SK-N-DZ (cell line): ENCODE results near the gene CSTB.

Experiments
- DNase-seq: peaks from one replicate; pipeline ENCODE4 v3.0.0-alpha.2; 2015; ENCODE audit warnings: low spot score

Gene CSTB

DNA sequence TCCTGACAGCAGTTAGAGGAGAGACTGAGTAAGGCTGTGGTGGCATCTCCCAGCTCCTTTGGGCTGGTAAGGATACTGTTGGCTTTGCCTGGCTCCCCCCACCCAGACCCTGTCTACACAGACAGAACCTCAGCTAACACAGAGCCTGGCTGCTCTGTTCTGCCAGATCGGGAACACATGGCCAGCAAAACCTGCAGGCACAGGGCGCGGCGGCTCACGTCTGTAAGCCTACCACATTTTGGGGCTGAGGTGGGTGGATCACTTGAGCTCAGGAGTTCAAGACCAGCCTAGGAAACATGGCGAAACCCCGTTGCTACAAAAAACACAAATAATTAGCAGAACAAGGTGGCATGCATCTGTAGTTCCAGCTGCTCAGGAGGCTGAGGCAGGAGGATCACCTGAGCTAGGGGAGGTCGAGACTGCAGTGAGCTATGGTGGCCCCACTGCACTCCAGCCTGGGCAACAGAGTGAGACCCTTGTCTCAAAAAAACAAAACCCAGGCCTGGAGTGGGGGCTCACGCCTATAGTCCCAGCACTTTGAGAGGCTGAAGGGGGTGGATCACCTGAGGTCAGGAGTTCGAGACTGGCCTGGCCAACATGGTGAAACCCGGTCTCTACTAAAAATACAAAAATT is 6.7 kb downstream of the CSTB start:
- peak; percentile 29 for DNase-seq

DNA sequence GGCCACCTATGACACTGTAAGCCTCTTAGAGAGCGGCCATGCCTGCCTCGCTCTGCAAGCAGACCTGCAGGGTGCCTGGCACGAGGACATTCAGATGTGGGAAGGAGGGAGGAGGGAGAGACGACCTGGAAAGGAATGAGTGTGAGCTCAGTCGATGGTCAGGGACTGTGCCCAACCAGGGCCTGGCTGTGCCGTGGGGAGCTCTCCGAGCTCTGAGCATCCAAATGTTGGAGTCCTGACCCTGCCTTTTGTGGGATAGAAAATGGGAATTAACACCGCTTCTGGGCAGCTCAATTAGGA is 7.3 kb downstream of the CSTB start:
- peak; percentile 66 for DNase-seq

- peak; percentile 37 for DNase-seq
Observed at GRCh38 chr21:43767984-43768867, 7.9 kb downstream of the CSTB start.

DNA sequence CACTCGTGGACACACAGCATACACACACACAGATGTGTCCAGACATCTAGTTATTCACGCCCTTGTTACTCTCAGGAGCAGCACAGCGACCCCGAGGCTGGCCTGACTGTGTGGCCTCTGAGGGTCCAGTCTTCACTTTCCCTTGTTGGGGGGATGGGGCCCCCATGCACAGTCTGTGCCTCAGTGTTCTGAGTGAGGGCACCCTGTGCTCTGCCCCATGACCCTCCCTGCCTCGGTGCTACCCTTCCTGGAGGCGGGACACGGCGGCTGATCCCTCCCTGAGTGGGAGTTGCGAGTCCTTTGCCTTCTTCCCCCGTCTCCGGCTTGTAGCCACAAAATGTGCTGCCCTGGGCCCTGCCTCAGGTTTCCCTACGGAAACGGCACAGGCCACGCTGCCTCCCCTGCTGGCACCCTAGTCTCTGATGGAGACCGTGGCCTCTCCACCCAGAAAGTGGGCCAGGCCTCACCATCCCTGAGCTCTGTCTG is 8.6 kb downstream of the CSTB start:
- DNase-seq = no peak

DNA sequence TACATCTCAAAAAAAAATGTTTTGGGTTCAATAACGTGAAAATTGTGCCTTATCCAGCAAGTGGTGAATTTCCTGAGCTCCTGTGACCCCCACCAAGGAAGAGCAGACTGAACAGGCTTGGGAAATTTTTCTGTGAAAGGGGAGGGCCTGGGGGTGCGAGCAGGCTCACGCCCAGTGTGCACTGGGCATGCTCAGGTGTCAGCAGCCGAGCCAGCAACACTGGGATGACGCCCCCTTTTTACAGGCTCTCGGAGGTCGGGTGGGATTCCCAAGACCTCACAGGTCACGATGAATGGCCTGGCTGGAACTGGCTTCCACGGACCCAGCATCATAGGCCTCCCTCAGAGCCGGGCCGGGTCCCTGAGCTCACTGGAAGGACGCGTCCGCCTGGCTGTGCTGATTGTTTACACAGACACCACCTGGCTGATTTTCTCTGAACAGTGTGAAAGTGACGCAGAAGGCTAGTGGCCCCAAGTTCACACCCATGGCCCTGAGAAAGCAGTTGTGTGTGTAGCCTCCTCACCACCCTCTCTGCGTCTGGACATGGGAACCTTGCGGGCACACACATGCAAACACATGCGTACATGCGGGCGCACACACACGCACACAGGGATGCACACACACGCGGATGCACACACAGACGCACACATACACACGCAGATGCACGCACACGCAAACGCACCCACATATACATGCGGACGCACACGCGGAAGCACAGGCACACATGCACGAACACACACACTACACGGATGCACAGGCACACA is 9.2 kb downstream of the CSTB start:
- no peak for DNase-seq

DNA sequence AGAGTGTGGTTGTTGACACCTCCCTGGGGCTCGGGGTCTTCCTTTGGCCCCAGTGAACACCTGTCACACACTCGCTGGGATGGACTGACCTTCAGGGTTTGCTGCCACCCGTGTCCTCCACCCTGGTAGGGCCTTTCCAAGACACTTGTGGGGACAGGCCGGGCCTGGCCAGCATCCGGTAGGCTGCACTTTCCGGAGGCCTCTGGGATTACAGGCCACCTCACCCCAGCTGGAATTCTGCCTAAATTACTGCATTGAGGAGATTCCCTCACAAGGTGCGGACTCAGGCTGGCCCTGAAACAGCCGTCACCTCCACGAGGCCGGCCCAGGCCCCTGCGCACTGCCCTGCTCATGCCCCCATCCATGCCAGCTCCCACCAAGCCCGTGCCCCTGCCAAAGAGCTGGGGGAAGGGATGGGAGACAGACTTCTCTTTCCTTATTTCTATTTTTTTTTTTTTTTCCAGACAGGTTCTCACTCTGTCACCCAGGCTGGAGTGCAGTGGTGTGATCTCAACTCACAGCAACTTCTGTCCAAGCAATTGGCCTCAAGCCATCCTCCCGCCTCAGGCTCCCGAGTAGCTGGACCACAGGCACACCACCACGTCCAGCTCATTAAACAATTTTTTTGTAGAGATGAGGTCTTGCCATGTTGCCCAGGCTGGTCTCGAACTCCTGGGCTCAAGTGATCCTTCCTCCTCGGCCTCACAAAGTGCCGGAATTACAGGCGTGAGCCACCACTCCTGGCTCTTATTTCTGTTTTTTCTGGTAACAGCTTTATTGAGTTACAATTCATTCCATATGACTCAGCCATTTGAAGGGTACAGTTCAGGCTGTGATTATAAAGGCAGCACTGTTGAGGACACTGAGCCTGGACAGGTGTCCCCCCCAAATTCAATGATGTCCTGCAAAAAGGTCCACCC is 11.3 kb downstream of the CSTB start:
- DNase-seq = no peak

DNA sequence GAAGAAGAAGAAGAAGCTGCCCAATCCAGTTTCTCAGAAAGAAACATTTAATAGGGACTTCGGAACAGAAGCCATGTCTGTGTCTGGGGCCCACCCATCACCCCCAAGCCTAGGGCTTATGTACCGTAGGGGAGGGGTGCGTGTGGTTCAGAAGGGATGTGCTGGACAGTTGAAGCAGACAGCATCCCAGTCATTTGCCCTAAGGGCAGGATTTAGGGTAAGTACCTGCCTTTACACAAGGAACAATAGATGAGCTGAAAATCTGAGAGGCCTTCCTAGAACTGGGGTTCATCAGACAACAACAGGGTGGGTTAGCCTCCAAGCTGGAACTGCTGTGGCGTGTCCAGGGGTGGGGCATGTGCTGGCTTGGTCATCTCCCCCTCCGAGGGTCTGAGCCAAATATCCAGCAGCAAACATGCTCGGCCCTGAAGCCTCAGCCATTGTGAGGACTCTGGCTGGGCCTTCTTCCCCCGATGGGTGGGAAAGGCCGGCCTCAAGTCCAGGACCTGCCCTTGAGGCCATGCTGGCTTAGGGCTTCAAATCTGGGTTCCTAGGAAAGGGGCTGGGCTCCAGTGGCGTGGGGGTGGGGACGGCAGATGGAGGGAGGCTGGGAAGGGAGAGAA is 12.1 kb downstream of the CSTB start:
- DNase-seq = no peak

GRCh38 chr21:43762303-43763128 is 13.6 kb downstream of the CSTB start:
- no peak for DNase-seq

DNA sequence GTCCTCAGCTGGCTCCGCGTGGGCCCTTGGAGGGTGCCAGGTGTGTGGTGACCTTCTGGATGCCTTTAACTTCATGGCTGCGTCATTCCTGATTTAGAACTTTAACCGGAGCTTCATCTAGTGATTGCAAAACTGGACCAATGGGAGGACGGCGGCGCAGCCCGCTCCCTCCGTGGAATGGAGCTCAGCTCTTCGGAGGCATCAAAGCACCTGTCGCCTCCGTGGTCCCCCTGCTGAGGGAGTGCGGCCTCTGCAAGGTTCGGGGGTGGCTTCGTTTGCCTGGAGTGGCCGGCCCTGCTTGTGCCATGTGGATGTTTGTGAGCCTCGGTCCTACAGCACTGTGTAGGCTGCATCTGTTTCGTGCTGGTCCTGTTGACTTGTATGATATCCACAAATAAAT is 14.2 kb downstream of the CSTB start:
- no peak for DNase-seq

- no peak for DNase-seq
Observed at GRCh38 chr21:43760391-43760958, 15.6 kb downstream of the CSTB start.

DNA sequence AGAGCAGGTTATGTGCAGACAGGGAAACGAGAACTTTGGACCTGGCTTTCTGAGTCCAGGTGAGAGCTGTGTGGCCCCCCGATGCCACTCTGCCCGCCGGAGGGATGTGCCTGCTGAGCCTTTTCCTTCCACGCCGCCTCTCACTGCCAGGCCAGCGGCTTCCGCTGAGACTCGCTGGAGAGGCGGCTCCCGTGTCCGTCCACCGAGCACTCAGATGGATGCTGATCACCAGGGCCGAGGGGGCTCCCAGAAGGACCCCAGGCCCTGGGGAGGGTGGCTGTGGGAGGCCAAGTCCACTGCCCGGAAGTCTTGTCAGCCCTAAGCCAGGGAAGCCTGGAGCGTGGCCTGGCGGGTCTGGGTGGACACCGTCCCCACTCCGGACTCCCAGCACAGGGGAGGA is 16.5 kb downstream of the CSTB start:
- DNase-seq = no peak

- no peak for DNase-seq
Observed at GRCh38 chr21:43758811-43759210, 17.3 kb downstream of the CSTB start.

DNA sequence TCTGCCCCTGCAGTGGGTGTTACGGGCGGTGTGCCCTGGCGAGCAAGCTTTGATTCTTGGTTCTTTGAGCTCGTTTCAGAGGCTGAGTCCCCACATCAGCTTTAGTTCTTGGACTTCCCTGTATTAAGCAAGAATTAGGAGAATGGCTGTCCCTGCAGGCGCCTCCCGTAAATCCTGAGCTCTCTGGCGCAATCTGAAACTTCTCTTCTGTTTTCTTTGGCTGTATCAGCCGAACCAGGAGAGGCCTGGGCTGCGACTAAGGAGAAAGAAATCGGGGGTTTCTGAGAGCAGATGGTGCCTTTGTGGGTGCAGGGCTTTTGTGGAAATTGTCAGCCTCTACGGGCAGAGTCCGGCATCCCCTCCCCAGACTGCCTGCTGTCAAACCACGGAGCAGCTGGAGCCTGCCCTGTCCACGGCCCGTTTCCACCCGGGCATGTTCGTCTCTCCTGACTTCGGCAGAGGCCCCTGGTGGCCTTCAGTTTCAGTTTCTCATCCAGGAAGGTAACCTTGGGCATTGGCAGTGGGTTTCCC is 17.9 kb downstream of the CSTB start:
- DNase-seq = no peak

- DNase-seq = no peak
Observed at GRCh38 chr21:43757601-43758000, 18.5 kb downstream of the CSTB start.

DNA sequence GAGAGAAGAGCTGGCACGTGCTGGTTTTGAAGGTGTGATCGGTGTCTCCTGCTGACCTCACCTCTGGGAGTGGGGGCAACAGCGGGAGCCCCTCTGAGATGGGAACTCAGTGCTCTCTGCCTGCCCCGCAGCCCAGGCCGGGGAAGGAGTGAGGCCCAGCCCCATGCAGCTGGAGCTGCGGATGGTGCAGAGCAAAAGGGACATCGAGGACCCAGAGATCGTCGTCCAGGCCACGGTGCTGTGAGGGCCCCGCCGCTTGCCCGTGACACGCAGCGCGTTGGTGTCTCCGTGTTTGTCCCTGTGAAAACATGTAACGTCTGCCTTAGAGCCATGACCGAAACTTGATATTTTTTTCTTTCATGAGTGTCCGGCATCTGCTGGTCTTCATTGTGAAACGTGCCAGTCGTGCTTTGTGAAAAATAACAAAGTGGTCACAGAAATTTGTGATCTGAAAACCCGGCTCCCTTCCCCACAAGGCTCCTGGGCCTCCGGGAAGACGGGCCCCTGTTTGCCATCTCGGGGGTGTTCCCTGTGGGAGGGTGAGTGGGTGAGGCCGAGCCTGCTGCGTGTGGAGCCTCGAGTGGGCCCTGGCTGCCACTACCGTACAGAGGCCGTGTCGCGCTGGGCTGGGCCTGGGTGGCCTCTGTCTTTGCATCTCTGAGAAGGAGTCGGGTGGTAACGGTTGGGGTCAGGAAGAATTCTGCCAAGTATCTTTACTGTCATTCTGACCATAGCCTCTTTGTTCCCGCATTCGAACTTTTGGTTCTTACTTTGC is 20.1 kb downstream of the CSTB start:
- no peak for DNase-seq

GRCh38 chr21:43754948-43755781 is 20.9 kb downstream of the CSTB start:
- DNase-seq = no peak

DNA sequence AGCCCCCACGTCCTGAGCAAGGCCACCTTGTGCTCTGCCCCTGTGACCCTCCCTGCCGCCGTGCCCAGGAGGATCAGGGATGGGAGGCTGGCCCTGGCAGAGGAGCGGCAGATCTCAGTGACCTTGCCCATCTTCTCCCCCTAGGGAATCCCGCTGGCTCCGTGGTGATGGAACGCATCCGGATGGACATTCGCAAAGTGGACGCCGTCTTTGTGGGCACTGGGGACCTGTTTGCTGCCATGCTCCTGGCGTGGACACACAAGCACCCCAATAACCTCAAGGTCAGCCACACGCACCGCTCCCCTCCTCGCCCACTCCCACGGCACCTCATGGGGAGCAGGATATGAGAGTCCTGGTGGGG is 22.7 kb downstream of the CSTB start:
- no peak for DNase-seq
